ENCODE results near the gene TPSB2.

TPSB2 gene

GRCh38 chr16:1182316-1182671, 47.7 kb downstream of the TPSB2 start:
- Histone ChIP-seq H3K4me3 (ENCODE audit: low read depth, low read length) (no peak overlapping the region), H3K27ac (ENCODE audit: extremely low read depth, low read depth, low read length) (no peak overlapping the region), H3K9me3 (ENCODE audit: control insufficient read depth, insufficient read depth, low read depth, low read length) (no peaks in the 10 kb centered on the region), H3K4me1 (ENCODE audit: control insufficient read depth, insufficient read depth, low read length) (peaks cover 3% of the 10 kb centered on the region; the same call in 1 of the 2 replicates), H3K36me3 (ENCODE audit: control insufficient read depth in 2 of 2, insufficient read depth in 1 of 2, low read length in 2 of 2) (no peaks in the 10 kb centered on the region)
- POLR2A ChIA-PET: interaction anchor here (1.1 kb wide), 1 partner anchor 8 kb away, joined by 4 read pairs; no protein-coding TSS in a partner anchor
- TF ChIP-seq ZNF175 (tag by site-specific recombination; IDR thresholded peaks at IDR 0.05): no peak
- TF ChIP-seq, protein P1, sequence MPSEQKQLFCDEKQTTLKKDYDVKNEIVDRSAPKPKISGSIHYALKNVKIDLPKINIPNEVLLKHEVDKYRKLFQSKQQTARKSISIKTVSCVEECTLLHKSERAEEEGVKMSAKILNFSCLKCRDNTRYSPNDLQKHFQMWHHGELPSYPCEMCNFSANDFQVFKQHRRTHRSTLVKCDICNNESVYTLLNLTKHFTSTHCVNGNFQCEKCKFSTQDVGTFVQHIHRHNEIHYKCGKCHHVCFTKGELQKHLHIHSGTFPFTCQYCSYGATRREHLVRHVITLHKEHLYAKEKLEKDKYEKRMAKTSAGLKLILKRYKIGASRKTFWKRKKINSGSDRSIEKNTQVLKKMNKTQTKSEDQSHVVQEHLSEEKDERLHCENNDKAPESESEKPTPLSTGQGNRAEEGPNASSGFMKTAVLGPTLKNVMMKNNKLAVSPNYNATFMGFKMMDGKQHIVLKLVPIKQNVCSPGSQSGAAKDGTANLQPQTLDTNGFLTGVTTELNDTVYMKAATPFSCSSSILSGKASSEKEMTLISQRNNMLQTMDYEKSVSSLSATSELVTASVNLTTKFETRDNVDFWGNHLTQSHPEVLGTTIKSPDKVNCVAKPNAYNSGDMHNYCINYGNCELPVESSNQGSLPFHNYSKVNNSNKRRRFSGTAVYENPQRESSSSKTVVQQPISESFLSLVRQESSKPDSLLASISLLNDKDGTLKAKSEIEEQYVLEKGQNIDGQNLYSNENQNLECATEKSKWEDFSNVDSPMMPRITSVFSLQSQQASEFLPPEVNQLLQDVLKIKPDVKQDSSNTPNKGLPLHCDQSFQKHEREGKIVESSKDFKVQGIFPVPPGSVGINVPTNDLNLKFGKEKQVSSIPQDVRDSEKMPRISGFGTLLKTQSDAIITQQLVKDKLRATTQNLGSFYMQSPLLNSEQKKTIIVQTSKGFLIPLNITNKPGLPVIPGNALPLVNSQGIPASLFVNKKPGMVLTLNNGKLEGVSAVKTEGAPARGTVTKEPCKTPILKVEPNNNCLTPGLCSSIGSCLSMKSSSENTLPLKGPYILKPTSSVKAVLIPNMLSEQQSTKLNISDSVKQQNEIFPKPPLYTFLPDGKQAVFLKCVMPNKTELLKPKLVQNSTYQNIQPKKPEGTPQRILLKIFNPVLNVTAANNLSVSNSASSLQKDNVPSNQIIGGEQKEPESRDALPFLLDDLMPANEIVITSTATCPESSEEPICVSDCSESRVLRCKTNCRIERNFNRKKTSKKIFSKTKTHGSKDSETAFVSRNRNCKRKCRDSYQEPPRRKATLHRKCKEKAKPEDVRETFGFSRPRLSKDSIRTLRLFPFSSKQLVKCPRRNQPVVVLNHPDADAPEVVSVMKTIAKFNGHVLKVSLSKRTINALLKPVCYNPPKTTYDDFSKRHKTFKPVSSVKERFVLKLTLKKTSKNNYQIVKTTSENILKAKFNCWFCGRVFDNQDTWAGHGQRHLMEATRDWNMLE (tag by site-specific recombination; conservative IDR thresholded peaks at IDR 0.05; ENCODE audit: low read depth): no peak
- peak; percentile 77 for TF ChIP-seq GLIS1 (tag by site-specific recombination; IDR thresholded peaks at IDR 0.05)
- no peak for TF ChIP-seq KLF16 (tag by site-specific recombination; IDR thresholded peaks at IDR 0.05)
- TF ChIP-seq EGR2 (tag by site-specific recombination; IDR thresholded peaks at IDR 0.05; ENCODE audit: low read depth): peak; percentile 38; the same call in 1 of the 2 replicates
- peak; percentile 74 for TF ChIP-seq GLIS2 (tag by site-specific recombination; IDR thresholded peaks at IDR 0.05)
- no peak for TF ChIP-seq ZNF561 (tag by site-specific recombination; IDR thresholded peaks at IDR 0.05; ENCODE audit: borderline replicate concordance)
- TF ChIP-seq PRDM6 (tag by site-specific recombination; IDR thresholded peaks at IDR 0.05): no peak
- TF ChIP-seq, protein P2, sequence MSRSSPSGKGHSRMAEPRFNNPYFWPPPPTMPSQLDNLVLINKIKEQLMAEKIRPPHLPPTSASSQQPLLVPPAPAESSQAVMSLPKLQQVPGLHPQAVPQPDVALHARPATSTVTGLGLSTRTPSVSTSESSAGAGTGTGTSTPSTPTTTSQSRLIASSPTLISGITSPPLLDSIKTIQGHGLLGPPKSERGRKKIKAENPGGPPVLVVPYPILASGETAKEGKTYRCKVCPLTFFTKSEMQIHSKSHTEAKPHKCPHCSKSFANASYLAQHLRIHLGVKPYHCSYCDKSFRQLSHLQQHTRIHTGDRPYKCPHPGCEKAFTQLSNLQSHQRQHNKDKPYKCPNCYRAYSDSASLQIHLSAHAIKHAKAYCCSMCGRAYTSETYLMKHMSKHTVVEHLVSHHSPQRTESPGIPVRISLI (tag by site-specific recombination; IDR thresholded peaks at IDR 0.05): no peak
- TF ChIP-seq, protein P3, sequence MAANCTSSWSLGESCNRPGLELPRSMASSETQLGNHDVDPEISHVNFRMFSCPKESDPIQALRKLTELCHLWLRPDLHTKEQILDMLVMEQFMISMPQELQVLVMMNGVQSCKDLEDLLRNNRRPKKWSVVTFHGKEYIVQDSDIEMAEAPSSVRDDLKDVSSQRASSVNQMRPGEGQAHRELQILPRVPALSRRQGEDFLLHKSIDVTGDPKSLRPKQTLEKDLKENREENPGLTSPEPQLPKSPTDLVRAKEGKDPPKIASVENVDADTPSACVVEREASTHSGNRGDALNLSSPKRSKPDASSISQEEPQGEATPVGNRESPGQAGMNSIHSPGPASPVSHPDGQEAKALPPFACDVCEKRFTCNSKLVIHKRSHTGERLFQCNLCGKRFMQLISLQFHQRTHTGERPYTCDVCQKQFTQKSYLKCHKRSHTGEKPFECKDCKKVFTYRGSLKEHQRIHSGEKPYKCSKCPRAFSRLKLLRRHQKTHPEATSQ (tag by site-specific recombination; IDR thresholded peaks at IDR 0.05): no peak
- TF ChIP-seq ZNF843 (tag by site-specific recombination; IDR thresholded peaks at IDR 0.05): no peak
- TF ChIP-seq ZNF404 (tag by site-specific recombination; IDR thresholded peaks at IDR 0.05): no peak
- no peak for TF ChIP-seq PRDM1 (tag by site-specific recombination; IDR thresholded peaks at IDR 0.05)
- TF ChIP-seq ZIC2 (tag by site-specific recombination; IDR thresholded peaks at IDR 0.05): peak; percentile 59; the same call in 1 of the 2 replicates
- peak; percentile 29 for TF ChIP-seq KLF1 (tag by site-specific recombination; IDR thresholded peaks at IDR 0.05)
- no peak for TF ChIP-seq ZNF433 (tag by site-specific recombination; IDR thresholded peaks at IDR 0.05; ENCODE audit: low read depth)
- no peak for TF ChIP-seq GFI1B (tag by site-specific recombination; IDR thresholded peaks at IDR 0.05)
- peak; percentile 51; the same call in 1 of the 2 replicates for TF ChIP-seq ZFHX2 (tag by site-specific recombination; conservative IDR thresholded peaks at IDR 0.05)
- CTCF ChIA-PET: interaction anchor here (0.9 to 1.9 kb wide), 7 partner anchors 12 to 125 kb away, joined by 3 to 5 read pairs (median 4); no protein-coding TSS in a partner anchor
